ENCODE data around the gene LRPAP1.
"Not testable (repeated sequence)": the region's sequence is repeated elsewhere in the genome, so short reads cannot be mapped to it uniquely, and the experiment has no call there.

LRPAP1 gene

DNA sequence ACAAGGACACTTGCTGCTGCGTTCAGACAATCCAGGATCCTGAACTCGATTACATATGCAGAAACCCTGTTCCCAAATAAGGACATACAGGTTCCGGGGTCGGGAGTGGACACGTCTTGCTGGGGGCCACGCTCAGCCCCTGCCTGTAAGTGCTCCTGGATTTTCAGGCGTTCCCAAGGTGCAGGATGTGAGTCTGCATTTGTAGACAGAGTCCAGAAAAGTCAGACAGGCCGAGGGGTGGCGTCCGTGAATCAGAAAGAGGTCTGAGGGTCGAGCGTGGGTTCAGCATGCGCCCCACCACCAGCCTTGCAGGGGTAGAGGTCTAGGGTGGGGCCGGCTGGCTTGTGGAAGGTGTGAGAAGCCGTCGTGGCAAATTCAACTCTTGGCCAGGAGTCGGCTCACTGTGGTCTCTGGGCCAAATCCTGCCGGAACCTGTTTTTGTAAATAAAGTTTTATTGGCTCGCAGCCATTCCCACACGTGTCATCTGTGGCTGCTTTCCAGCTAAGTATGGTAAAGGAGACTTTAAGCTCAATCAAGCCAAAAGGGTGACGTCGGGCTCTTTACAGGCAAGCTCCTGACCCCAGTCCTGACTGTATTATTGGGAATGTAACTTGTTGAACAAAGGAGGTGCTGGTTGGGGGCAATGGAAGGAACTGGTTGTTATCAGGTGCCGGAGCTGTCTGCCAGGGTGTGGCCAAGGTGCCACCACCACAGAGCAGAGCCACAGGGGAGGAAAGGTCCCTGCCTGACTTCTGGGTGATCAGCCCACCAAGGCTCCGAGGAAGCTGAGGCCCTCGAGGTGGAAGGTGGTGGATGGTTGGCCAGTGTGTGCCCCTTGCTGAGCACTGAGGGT is 61.8 kb downstream of the LRPAP1 start:
- DNase-seq: no peak

DNA sequence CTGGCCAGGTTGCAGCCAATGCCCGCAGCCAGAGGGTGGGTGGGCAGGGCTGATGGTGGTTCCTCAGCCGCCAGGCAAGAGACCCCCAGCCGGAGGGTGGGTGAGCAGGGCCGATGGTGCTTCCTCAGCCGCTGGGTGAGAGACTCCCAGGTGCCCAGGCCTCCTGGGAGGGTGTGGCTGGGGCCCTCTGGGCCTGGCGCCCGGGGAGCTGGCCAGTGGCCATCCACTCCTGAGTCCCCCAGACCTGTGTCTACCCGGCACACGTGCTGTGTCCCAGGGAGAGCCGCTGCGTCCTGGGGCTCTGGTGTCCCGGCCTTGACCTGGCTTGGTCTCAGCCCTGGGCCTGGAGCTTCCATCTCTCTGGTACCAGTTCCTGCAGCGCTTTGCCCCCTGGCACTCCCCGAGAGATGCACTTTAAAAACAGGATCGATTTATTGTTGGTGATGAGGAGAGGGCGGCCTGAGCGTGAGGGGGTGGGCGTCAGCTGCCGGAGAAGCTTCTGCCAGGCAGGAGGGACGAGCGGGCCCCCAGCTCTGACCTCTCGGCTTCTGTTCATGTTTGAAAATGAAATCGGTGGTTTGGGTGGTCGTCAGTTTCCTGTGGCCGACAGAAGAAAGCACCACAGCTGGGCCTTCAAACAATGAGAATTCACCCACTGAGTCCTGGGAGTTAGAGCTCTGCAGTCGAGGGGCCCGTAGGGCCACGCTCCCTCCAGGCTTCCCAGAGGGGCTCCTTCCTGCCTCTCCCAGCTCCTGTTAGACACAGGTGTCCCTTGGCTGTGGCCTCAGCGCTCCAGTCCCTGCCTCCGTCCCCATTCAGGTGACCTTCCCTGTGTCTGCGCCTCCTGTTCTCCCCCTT is 62.6 kb downstream of the LRPAP1 start:
- no peak for DNase-seq

DNA sequence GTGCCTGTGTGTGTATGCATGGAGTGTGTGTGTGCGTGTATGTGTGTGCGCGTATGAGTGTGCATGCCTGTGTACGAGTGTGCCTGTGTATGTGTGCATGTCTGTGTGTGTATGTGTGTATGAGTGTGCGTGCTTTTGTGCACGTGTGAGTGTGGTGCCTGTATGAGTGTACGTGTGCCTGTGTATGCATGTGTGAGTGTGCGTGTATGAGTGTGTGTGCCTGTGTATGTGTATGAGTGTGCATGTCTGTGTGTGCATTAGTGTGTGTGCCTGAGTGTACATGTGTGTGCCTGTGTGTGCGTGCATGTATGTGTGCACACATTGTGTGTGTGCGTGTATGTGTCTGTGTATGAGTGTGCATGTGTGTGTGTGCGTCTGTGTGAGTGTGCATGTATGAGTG is 63.4 kb downstream of the LRPAP1 start:
- no peak for DNase-seq

DNA sequence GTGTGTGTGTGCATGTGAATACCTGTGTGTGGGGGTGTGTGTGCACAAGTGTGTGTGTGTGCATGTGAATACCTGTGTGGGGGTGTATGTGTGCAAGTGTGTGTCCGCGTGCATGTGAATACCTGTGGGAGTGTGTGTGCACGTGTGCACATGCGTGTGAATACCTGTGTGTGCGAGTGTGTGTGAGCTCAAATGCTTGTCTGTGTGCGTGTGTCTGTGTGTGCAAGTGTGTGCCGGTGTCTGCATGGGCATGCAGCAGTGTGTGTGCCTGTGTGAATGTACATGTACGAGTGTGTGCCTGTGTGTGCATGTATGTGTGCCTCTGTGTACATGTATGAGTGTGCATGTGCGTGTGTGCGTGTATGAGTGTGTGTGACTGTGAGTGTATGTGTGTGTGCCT is 64.1 kb downstream of the LRPAP1 start:
- DNase-seq: no peak

DNA sequence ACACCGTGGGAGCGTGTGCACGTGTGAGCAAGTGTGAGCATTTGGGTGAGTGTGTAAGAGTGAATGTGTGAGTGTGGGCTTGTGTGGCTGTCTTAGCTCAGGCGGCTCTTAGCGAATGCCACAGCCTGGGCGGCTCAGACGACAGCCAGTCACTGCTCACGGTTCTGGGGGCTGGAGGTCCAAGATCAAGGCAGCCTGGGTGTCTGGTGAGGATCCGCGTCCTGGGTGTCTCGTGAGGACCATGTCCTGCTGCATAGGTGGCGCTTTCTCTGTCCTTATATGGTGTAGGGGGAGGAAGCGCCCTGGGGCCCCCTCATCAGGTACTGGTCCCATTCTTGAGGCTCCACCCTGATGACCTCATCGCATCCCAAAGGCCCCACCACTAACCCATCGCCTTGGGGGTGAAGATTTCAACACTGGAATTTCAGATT is 64.6 kb downstream of the LRPAP1 start:
- no peak for DNase-seq

DNA sequence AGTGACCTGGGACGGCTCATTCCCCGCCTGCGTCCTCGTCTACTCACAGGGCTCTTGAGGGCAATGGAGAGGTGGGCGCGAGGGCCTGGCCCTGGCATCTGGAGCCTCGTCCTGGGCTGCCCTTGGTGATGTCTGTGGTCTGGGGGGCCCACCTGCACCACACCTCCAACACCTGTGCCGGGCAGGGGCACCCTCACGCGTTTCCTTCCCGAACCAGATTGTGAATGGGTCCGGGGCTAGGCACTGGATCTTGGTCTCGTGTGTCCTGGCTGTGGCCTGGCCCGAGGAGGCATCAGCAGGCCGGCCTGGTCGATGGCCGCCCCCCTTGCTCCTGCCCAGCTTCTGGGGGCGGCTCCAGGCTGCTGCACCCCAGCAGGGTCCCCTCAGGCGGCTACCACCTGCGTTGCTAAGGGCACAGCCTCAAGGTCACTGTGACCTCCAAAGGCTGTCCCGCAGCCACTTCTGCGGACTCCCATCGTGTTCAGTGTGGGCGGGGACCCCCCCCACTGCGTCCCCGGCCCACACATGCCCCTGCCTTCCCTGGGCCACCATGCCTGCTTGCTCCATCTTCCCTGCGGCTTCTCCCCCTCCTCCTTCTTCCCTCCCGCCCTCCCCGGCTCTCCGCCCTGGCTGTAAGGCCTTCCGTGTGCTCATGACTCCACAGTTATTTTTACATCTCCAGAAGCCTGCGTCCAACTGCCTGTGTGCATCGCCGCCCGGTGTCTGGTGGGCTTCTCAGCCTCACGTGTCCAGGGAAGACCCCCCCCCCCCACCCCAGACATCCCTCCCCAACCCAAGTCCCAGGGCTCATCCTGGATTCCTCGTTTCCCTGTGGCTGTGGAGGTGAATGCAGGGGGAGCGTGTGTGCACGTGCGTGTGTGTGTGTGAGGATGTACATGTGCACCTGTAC is 65.3 kb downstream of the LRPAP1 start:
- no peak for DNase-seq

DNA sequence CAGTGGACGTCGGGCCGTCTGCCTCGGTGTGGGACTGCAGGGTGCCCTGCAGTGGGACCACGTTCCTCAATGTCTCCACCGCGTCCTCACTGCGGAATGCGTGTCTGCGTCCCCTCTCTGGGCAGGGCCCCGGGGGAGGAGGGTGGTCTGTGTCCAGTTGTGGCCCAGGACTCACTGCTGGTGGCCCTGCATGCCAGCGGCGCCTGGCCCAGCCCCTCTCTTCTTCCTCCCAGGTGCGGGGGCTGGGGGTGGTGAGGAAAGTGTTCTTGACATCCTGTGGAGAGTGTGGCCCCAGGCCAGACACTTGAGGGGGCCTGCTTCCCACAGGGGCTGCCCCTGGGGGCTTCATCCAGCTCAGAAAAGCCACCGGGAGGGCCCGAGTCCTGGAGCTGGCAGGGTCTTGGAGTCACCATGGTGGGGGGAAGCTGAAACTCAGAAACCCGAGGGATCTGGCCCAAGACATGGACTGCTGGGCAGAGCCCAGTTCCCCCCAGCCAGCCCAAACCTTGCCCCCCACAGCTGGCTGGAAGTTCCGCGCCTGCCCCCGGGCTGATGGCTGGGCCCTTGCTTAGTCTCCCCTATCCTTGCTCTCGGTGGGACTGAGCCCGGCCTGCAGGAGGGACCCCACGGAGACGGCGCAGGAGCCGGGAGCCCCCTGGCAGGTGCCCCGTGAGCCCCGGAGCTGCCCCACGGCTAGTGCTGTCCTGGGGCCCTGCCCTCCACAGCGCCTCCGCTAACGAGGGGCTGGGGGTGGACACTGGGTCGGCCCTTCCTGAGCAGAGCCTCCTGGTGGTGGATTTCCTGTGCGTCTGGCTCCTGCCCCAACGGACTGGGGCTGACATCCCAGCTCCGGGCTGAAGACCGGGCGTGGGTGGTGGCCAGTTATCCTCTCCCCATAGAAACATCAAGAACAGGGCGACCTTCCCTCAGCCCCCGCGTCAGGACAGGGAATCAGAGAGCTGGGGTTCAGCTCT is 66.2 kb downstream of the LRPAP1 start:
- no peak for DNase-seq

DNA sequence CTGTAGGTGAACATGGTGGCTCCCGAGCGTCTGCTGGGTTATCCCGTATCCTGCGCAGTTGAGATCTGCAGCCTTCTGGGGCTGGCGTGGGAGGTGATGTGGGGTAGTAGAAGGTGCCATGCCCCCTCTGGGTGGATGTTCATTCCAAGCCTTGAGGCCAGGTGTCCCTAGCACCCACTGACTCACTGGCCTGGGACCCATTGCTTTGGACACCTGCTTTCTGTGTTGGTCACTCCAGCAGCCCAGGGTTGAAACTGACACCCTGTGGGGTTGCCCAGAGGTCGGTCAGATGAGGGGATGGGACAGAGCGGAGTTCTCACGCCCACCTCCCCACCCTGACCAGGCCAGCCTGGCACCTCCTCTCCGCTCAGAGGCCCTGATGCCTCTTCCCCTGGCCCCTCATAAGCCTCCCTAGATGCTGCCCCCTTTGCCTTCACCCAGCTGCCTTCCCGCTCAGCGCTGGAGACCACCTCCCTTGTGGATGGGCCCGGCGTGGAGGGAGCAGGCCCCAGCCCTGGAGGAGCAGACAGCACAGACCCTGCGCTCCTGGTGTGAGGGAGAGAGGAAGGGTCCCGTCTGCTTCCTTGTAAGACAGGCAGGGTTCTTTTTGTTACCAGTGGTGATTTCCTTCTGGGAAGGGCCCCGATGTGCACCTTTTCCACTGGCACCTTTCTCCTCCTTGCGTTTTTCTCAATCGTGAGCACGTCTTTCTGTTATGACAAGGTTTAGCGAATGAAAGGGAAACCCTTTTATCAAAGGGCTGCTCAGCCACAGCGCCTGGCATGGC is 67.1 kb downstream of the LRPAP1 start:
- DNase-seq: no peak

DNA sequence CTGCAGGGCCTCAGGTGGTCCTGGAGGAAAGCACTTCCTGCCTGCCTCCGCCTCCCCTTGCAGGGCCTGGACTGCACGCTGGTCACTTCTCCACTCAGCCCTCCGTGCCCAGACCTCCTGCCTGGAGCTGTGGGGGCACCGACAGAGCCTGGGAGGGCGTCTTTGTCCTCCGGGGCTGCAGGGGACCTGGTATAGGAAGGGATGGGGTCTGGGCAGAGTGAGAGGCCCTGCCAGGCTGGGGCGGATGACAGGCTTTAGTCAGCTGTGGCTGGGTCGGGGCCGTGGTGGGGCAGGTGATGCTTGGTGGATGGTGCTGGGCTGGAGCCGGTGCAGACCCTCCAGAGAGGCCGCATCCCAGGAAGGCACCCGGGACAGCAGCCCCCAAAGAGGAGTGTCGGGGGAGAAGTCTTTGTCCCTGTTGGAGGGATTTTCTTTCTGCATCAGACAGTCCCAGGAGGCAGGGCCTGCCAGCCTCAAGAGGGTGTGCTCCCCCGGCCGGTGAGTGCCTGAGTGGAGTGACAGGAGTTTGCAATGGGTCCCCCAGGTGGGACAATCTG is 67.8 kb downstream of the LRPAP1 start:
- no peak for DNase-seq

DNA sequence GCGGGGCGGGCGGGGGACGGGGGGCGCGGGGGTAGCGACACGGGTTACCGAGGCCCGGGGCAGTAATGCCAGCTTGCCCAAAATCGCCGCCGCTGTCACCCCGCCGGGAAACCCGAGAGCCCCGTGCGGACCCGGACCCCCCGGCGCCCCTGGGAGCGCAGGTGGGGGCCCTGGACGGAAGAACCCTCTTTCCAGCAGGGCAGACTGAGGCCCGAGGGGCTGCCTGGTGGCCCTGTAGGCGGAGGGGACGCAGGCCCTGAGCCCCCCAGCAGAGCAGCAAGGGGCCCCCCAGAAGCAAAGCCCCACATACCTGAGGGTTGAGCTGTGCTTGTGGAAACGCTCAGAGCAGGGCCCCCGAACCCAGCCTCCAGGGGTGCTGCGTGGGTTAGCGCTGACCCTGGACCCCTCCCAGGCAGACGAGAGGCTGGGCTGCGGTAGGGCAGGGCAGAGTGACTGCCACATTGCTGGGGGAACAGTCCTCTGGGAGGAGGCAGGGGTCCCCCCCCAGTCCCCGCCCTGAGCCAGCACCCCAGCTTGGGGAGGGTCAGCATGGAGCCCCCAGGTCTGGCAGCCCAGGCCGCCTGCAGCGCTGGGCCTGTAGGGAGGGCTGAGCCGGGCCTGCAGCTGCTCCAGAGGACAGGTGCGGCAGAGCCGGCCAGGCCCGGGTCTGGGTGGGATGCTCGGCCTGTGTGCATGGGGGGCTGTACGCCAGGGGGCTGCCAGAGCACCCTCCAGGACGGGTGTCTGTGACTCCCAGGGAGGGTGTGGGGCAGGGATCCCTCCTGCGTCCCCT is 68.5 kb downstream of the LRPAP1 start:
- no peak for DNase-seq

DNA sequence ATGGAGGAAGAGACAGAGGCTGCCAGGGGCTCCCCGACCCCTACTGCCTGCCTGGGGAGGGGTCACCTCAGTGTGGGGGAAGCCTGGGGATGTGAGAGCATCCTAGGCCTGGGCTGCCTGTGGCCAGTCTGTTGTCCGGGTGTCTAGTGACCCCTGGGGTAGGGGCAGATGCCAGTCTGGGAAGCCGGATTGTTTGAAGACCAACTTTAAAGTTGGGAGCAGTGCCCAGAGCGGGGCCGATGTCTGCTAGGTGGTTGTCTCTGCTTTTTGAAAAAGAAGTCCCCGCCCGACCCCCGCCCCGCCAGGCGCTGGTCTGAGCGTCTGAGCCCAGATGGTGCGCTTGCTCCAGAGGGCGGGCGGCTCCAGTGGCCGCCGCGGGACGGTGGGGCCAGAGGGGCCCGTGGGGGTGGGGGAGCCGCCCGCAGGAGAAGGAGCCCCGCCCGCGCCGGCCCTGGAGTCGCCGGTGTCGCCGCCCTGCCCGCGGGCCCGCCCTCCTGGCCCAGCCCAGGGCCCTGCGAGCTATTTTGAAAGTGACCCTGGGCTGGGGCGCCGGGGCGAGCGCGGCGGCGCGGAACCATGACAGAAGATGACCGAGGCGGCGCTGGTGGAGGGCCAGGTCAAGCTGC is 69.3 kb downstream of the LRPAP1 start, which contains the start of gene DOK7:
TSS of gene DOK7 (plus strand) at position 517 of the 626 bp plus-strand sequence. CDS start at position 587, 70 bp downstream.
- DNase-seq: no peak

DNA sequence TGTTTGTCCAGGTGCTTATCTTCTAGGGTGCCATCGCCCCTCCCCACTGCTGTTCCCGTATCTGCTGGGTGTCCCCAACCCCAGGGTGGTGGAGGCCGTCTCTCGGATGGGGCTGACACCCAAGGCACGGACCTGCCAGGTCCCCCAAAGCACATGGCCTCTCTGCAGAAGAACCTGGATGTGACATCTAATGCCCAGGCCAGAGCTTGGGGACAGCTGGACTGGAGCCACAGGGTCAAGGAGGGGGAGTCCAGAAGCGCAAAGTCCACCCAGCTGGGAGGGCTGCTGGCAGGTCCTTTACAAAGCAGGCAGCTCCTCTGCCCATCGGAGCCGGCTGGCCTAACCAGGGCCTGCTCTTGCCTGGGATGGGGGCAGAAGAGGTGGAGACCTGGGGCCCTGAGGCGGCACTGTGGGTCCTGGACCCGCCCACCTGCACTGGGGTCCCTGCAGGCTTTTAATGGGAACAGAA is 69.9 kb downstream of the LRPAP1 start:
- DNase-seq: no peak

DNA sequence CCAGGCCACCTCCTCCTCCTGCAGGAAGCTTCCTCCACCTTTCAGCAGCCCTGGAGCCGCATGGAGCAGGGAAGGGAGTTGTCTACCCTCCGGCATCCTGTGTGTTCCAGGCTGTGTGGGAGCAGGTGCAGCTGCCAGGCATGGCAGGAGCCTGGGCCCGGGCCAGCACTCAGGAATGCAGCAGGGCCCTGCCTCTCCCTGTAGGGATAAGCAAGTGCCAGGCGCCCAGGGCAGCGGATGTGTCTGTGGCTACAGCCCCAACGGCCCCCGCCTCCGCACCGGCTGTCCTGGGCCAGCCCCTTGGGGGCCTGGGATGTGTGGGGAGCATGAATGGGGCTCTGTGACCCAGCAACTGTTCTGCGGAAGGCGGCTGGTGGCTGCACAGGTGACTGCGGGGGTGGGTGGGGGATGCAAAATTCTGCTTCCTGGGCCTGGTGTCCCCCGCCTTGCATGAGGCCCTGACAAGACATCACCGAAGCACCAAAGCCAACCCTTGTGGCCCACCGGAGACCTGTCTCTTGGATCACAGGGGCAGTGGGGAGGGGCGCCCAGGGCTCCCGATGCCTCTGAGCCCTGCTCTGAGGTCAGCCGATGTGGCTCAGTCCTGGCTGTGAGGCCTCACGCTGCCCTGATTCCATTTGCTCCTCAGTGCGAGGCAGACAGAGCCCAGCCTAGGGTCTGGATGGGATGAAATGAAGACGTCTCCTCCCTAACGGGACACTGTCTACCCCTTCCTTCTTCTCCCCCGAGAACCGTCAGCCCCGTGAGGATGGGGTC is 70.5 kb downstream of the LRPAP1 start:
- peak; percentile 18 for DNase-seq

DNA sequence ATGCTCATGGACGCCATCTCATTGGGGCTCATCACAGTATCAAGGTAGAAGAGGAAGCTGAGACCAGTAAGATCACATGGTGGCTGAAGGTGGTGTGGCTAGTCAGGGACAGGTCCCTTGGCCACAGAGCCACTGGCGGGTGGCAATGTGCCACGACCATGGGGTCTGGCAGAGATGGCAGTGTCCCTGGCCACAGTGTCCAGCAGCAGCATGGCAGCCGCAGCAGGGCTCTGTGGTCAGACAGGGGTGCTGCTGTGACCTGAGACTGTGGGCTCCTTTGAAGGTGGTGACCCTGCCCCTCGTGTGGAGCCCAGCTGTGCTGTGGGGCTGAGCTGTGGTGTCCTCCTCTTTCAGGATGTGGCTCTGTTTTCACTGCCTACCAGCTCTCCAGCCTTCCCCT is 71.3 kb downstream of the LRPAP1 start:
- DNase-seq: no peak

DNA sequence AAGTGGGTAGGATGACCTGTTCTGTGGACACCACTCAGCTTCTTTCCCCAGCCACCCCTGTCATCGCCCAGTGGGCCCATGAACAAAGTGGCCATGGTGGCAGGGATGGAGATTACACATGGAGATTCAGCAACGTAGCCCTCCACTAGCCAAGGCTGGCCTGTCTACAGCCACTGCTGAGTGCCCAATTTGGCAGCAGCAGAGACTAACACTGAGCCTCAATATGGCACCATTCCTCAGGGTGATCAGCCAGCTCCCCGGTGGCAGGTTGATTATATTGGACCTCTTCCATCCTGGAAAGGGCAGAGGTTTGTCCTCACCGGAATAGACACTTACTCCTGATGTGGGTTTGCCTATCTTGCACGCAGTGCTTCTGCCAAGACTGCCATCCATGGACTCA is 73.1 kb downstream of the LRPAP1 start:
- DNase-seq: not testable (repeated sequence)

DNA sequence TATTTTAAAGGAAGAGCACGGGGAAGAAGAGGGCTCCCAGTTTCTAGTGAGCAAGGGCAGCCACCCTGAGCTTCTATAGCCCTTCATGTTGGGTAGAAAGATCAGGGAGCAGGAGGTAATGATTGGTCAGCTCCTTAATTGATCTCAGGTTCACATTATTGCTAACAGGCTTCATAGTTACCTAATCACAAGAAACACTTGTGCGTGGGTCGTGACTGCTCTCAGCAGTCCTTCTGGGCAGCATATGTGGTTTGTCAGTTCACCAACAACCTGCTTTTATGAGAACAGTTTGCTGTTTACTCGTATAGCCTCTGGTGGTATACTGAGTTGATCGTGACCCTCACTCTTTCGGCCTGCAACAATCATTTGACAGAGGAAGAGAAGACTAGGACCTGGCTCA is 73.9 kb downstream of the LRPAP1 start:
- DNase-seq: no peak

DNA sequence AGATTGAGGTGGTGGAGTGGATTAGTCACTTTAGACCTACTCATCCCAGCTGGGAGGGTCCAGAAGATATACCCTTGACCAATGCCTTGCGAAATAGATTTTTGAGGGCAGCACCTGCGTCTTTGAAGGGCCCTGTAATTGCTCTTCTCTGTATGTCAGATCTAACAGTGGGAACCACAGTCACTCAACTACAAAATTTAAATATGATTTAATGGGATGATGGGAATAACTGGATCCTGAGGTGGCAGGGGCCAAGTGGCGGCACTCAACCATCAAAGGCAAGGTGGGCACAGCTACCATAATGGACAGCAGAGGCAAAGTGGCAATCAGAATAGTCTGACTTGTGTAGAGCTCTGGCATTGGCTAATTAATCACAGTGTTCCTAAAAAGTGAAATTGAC is 76.6 kb downstream of the LRPAP1 start:
- not testable (repeated sequence) for DNase-seq

Measured in DMS 273 treated with DMSO at 0.1 percent for 48 hours (cell line).